OCI-LY7 (cell line): ENCODE results near the gene DDX55. TPM values are rescaled to one million over a fixed set of nuclear protein-coding genes. Genes with fewer than 3 reads are reported as not detected.

Experiments used
- BruUV-seq: library from RNA; stranded (reverse); fragments of 400-500 nt; replicated peaks from 2 replicates; lab custom pipeline; 2021; lab: Mats Ljungman, UMichigan
- CTCF ChIA-PET: fragments of 300-600 bp; sonication (Branson Sonifier 250); formaldehyde crosslinking; loops from one replicate; lab custom pipeline; 2022; ENCODE audit warnings: antibody characterized with exemption; ENCODE audit not compliant: unreplicated experiment; lab: Charles Lee
- POLR2A ChIA-PET: fragments of 300-600 bp; sonication (Branson Sonifier 250); formaldehyde crosslinking; loops from one replicate; lab custom pipeline; 2022; ENCODE audit warnings: antibody characterized with exemption; lab: Charles Lee
- DNase-seq: peaks from one replicate; pipeline ENCODE4 v3.0.0-alpha.2; 2015; ENCODE audit warnings: low spot score
- H2AFZ ChIP-seq: fragments of 200-600 bp; sonication (generic), shearing (Covaris generic); 2 replicates; pipeline ENCODE4 v1.6.1; 2014; ENCODE audit warnings: mild to moderate bottlenecking, antibody characterized with exemption, low read length, moderate library complexity
- H3K27ac ChIP-seq: fragments of 200-600 bp; sonication (generic); 2 replicates; pipeline ENCODE4 v1.5.1; 2014; ENCODE audit warnings: mixed run types, low read depth, mild to moderate bottlenecking, moderate library complexity, low read length, inconsistent platforms; ENCODE audit not compliant: poor library complexity, severe bottlenecking
- H3K36me3 ChIP-seq: fragments of 200-600 bp; sonication (generic); 2 replicates; pipeline ENCODE4 v1.6.1; 2014; ENCODE audit warnings: mild to moderate bottlenecking, antibody characterized with exemption, low read length, moderate library complexity, mixed read lengths; ENCODE audit not compliant: insufficient read depth
- H3K4me1 ChIP-seq: fragments of 200-600 bp; sonication (generic); 2 replicates; pipeline ENCODE4 v1.5.1; 2014; ENCODE audit warnings: mild to moderate bottlenecking, low read length; ENCODE audit not compliant: insufficient read depth, poor library complexity, severe bottlenecking
- H3K4me2 ChIP-seq: fragments of 200-600 bp; sonication (generic); 2 replicates; pipeline ENCODE4 v1.6.1; 2014; ENCODE audit warnings: mild to moderate bottlenecking, low read length
- H3K4me3 ChIP-seq: fragments of 200-600 bp; sonication (generic); 2 replicates; pipeline ENCODE4 v1.5.1; 2014; ENCODE audit warnings: mild to moderate bottlenecking, low read depth, low read length; ENCODE audit not compliant: poor library complexity, severe bottlenecking
- H3K79me2 ChIP-seq: fragments of 200-600 bp; sonication (generic); 2 replicates; pipeline ENCODE4 v1.6.1; 2016; ENCODE audit warnings: low read depth, mild to moderate bottlenecking, low read length, moderate library complexity, mixed read lengths; ENCODE audit not compliant: insufficient read depth
- H3K9me2 ChIP-seq: fragments of 200-600 bp; sonication (generic); 2 replicates; pipeline ENCODE4 v1.6.1; 2016; ENCODE audit warnings: mild to moderate bottlenecking, low read length, mixed read lengths; ENCODE audit not compliant: insufficient read depth
- H3K9me3 ChIP-seq: fragments of 200-600 bp; sonication (generic); 2 replicates; pipeline ENCODE4 v1.6.1; 2014; ENCODE audit warnings: mild to moderate bottlenecking, mixed run types, low read length, mixed read lengths
- H4K20me1 ChIP-seq: fragments of 200-600 bp; sonication (generic); 2 replicates; pipeline ENCODE4 v1.6.1; 2014; ENCODE audit warnings: mild to moderate bottlenecking, antibody characterized with exemption, low read length, moderate library complexity, mixed read lengths; ENCODE audit not compliant: insufficient read depth
- EZH2phosphoT487 ChIP-seq: fragments of 200-600 bp; sonication (generic); IDR thresholded peaks from 2 replicates; pipeline ENCODE4 v1.6.1; 2018; ENCODE audit warnings: low read depth, borderline replicate concordance, mild to moderate bottlenecking, mixed run types, antibody characterized with exemption, low read length, moderate library complexity, mixed read lengths
- intact Hi-C: fragments of 100-400 bp; cut with micrococcal nuclease; formaldehyde crosslinking; loops from one replicate; pipeline ENCODE4 v1.10.0; 2022; ENCODE audit not compliant: unreplicated experiment
- small RNA-seq: library from RNA; depleted of rRNA; stranded (forward); fragments of <200 nt; gene quantifications from one replicate; pipeline ENCODE3, GENCODE V24; 2014
- total RNA-seq, 2 experiments: library from RNA; depleted of rRNA in 1 of 2; stranded (reverse); fragments of >200 nt in 1 of 2; shearing (Covaris generic) in 1 of 2; gene quantifications; 2 replicates each; pipeline ENCODE4 v1.2.3, GENCODE V29; 2014 to 2022
- TF ChIP-seq, protein P1 (sequence below): fragments of 200-600 bp; sonication (generic); conservative IDR thresholded peaks from 2 replicates; pipeline ENCODE4 v1.5.1; 2014; ENCODE audit warnings: mild to moderate bottlenecking, antibody characterized with exemption, low read length, moderate library complexity, mixed read lengths

DDX55 gene
- total RNA-seq, 2 experiments from 2014 or later = 48.7 to 56.6 TPM

DNA sequence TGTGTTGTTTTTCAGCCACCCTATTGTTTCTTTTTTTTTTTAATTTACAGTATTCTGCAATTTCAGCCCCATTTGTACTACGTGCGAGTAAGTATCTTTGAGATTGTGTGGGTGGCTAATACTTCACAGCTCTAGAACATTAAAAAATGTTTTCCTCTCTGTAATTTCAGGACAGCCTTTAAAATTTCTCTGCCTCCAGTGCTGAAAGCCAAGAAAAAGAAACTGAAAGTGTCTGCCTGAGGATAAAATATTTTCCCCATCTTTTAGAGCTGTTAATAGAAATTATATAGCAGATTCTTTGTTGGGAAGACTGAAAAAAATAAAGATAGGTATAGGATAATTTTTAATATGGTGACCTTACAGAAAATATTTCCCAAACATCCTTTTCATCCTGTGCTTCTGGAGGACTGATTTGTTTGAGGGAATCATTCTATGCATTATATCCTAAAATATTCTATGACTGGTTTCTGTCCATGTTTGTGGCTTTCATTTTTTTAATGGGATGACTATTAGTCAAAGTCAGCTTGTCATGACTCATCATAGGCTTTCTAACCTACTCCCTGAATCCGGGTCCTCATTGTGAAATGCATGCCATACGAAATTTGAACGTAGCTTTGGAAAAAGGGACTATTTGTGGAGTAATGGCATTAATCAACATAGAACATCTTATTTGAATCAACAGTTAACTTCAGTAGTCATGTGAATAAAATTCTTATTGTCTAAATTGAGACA is 58.3 kb downstream of the DDX55 start:
- no TSS peak for BruUV-seq
- Histone ChIP-seq H3K4me2 (no peak overlapping the region), H3K27ac (no peak overlapping the region), H2AFZ (no peak overlapping the region), H3K79me2 (no peaks in the 10 kb centered on the region), H3K4me3 (no peak overlapping the region), H3K9me3 (no peaks in the 10 kb centered on the region), H4K20me1 (no peaks in the 10 kb centered on the region), H3K4me1 (peaks cover 8% of the 10 kb centered on the region), H3K9me2 (no peaks in the 10 kb centered on the region), H3K36me3 (peaks cover 73% of the 10 kb centered on the region)
- POLR2A ChIA-PET = interaction anchor here (0.6 to 0.8 kb wide), 2 partner anchors 48 to 345 kb away, joined by 3 to 4 read pairs; no protein-coding TSS in a partner anchor
- TF ChIP-seq, protein P1, sequence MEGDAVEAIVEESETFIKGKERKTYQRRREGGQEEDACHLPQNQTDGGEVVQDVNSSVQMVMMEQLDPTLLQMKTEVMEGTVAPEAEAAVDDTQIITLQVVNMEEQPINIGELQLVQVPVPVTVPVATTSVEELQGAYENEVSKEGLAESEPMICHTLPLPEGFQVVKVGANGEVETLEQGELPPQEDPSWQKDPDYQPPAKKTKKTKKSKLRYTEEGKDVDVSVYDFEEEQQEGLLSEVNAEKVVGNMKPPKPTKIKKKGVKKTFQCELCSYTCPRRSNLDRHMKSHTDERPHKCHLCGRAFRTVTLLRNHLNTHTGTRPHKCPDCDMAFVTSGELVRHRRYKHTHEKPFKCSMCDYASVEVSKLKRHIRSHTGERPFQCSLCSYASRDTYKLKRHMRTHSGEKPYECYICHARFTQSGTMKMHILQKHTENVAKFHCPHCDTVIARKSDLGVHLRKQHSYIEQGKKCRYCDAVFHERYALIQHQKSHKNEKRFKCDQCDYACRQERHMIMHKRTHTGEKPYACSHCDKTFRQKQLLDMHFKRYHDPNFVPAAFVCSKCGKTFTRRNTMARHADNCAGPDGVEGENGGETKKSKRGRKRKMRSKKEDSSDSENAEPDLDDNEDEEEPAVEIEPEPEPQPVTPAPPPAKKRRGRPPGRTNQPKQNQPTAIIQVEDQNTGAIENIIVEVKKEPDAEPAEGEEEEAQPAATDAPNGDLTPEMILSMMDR = no peak
- TF ChIP-seq EZH2phosphoT487 = no peak
- DNase-seq = no peak
- CTCF ChIA-PET = no interaction called here
- intact Hi-C loops = no loop called here

DNA sequence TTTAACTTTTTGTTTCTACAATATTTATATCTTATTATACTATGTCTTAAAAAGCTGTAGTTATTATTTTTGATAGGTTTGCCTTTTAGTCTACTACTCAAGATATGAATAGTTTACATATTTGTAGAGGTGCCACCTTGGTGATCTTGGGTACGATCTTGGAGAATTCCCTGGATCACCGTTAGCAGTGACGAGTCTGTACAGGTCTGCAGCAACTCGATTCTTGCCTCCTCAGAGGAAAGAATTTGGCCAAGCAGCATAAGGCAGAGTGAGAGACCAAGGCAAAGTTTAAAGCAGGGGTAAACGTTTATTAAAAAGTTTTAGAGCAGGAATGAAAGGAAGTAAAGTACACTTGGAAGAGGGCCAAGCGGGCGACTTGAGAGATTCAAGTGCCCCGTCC is 65.9 kb downstream of the DDX55 start:
- H2AFZ ChIP-seq = no peak overlapping the region
- ChIA-PET POLR2A (interaction anchor here (1.0 kb wide), 1 partner anchor 33 kb away, joined by 3 read pairs; no protein-coding TSS in a partner anchor), CTCF (no interaction called here)
- no peaks in the 10 kb centered on the region for H3K9me2 ChIP-seq
- no peaks in the 10 kb centered on the region for H4K20me1 ChIP-seq
- no peak overlapping the region for H3K4me3 ChIP-seq
- no peaks in the 10 kb centered on the region for H3K79me2 ChIP-seq
- DNase-seq = no peak
- no peak overlapping the region for H3K4me2 ChIP-seq
- intact Hi-C loops = no loop called here
- TF ChIP-seq EZH2phosphoT487 = no peak
- TF ChIP-seq, protein P1 = no peak
- peaks cover 4% of the 10 kb centered on the region for H3K4me1 ChIP-seq
- peaks cover 12% of the 10 kb centered on the region for H3K36me3 ChIP-seq
- no peaks in the 10 kb centered on the region for H3K9me3 ChIP-seq
- no peak overlapping the region for H3K27ac ChIP-seq
- BruUV-seq = no TSS peak

Small RNAs within 50 kb of the gene (small RNA-seq; reads per million reads assigned to genes)
- 1.6 reads per million, percentile 69 among the genes with 10 or more reads in this experiment for gene SNORA9B

Other genes starting within 250 kb of the DDX55 start
- 23.7 and 31.2 TPM in 2 replicates for gene SBNO1, start 237.3 kb upstream of the DDX55 start, total RNA-seq (2014; rRNA removed; shearing (Covaris generic))
- gene SBNO1, start 237.3 kb upstream of the DDX55 start, total RNA-seq (2022) = 57.3 and 57.9 TPM in 2 replicates
- 87.8 and 101 TPM in 2 replicates for gene KMT5A, start 218.0 kb upstream of the DDX55 start, total RNA-seq (2014; rRNA removed; shearing (Covaris generic))
- 149 and 153 TPM in 2 replicates for gene KMT5A, start 218.0 kb upstream of the DDX55 start, total RNA-seq (2022)
- gene RILPL2, start 165.4 kb upstream of the DDX55 start, total RNA-seq (2014; rRNA removed; shearing (Covaris generic)) = 3.4 and 4.0 TPM in 2 replicates
- 5.5 and 6.8 TPM in 2 replicates for gene RILPL2, start 165.4 kb upstream of the DDX55 start, total RNA-seq (2022)
- gene SNRNP35, start 144.0 kb upstream of the DDX55 start, total RNA-seq (2014; rRNA removed; shearing (Covaris generic)) = 31.3 and 43.7 TPM in 2 replicates
- gene SNRNP35, start 144.0 kb upstream of the DDX55 start, total RNA-seq (2022) = 29.3 and 32.9 TPM in 2 replicates
- gene RILPL1, start 68.4 kb upstream of the DDX55 start, total RNA-seq (2014; rRNA removed; shearing (Covaris generic)) = 0.05 and 0.38 TPM in 2 replicates
- gene RILPL1, start 68.4 kb upstream of the DDX55 start, total RNA-seq (2022) = 0.74 and 0.86 TPM in 2 replicates
- 89.3 and 94.9 TPM in 2 replicates for gene TMED2, start 17.5 kb upstream of the DDX55 start, total RNA-seq (2014; rRNA removed; shearing (Covaris generic))
- gene TMED2, start 17.5 kb upstream of the DDX55 start, total RNA-seq (2022) = 146 and 154 TPM in 2 replicates
- 60.3 and 93.4 TPM in 2 replicates for gene EIF2B1, start 31.6 kb downstream of the DDX55 start, total RNA-seq (2014; rRNA removed; shearing (Covaris generic))
- gene EIF2B1, start 31.6 kb downstream of the DDX55 start, total RNA-seq (2022) = 69.8 and 72.8 TPM in 2 replicates
- gene GTF2H3, start 31.7 kb downstream of the DDX55 start, total RNA-seq (2014; rRNA removed; shearing (Covaris generic)) = 14.3 and 18.1 TPM in 2 replicates
- gene GTF2H3, start 31.7 kb downstream of the DDX55 start, total RNA-seq (2022) = 49.1 and 51.5 TPM in 2 replicates
- gene TCTN2, start 69.0 kb downstream of the DDX55 start, total RNA-seq (2014; rRNA removed; shearing (Covaris generic)) = 6.3 and 7.8 TPM in 2 replicates
- gene TCTN2, start 69.0 kb downstream of the DDX55 start, total RNA-seq (2022) = 3.7 and 4.7 TPM in 2 replicates
- 44.2 and 52.8 TPM in 2 replicates for gene ATP6V0A2, start 110.3 kb downstream of the DDX55 start, total RNA-seq (2014; rRNA removed; shearing (Covaris generic))
- gene ATP6V0A2, start 110.3 kb downstream of the DDX55 start, total RNA-seq (2022) = 59.0 and 68.1 TPM in 2 replicates
- 0.19 TPM in 1 of 2 replicates, not detected in the other for gene DNAH10, start 160.2 kb downstream of the DDX55 start, total RNA-seq (2014; rRNA removed; shearing (Covaris generic))
- 0.04 and 0.11 TPM in 2 replicates for gene DNAH10, start 160.2 kb downstream of the DDX55 start, total RNA-seq (2022)